HEK293 (cell line): Measurements from ENCODE around the gene KDM2B.
A peak's percentile ranks its signal among the peaks of the same experiment; 100 is the strongest.

Experiments
- GLI4 ChIP-seq: fragments of 450-650 bp; formaldehyde crosslinking; IDR thresholded peaks from 2 replicates; pipeline ENCODE4 v1.5.1; 2016; ENCODE audit warnings: missing biosample characterization, missing genetic modification characterization
- HOXA7 ChIP-seq: sonication (generic); formaldehyde crosslinking; IDR thresholded peaks from 2 replicates; pipeline ENCODE4 v1.8.1; 2022; ENCODE audit warnings: missing genetic modification reagents, borderline replicate concordance
- KLF16 ChIP-seq: fragments of 450-650 bp; formaldehyde crosslinking; IDR thresholded peaks from 2 replicates; pipeline ENCODE4 v1.5.1; 2017; ENCODE audit warnings: missing biosample characterization, missing genetic modification characterization
- MEIS1 ChIP-seq: sonication (generic); formaldehyde crosslinking; IDR thresholded peaks from 2 replicates; pipeline ENCODE4 v1.8.1; 2022; ENCODE audit warnings: missing genetic modification reagents, mild to moderate bottlenecking, borderline replicate concordance
- SALL2 ChIP-seq: fragments of 450-650 bp; formaldehyde crosslinking; IDR thresholded peaks from 2 replicates; pipeline ENCODE4 v1.5.0; 2017; ENCODE audit warnings: missing biosample characterization, mild to moderate bottlenecking, missing genetic modification characterization, borderline replicate concordance
- ZNF157 ChIP-seq: fragments of 450-650 bp; formaldehyde crosslinking; IDR thresholded peaks from 2 replicates; pipeline ENCODE4 v1.5.1; 2016; ENCODE audit warnings: missing biosample characterization, missing genetic modification characterization
- ZNF24 ChIP-seq: fragments of 450-650 bp; formaldehyde crosslinking; IDR thresholded peaks from 2 replicates; pipeline ENCODE4 v1.5.1; 2016; ENCODE audit warnings: missing biosample characterization, missing genetic modification characterization
- ZNF350 ChIP-seq: fragments of 450-650 bp; formaldehyde crosslinking; IDR thresholded peaks from 2 replicates; pipeline ENCODE4 v1.5.0; 2017; ENCODE audit warnings: missing biosample characterization, mild to moderate bottlenecking, missing genetic modification characterization
- ZNF529 ChIP-seq: fragments of 450-650 bp; formaldehyde crosslinking; IDR thresholded peaks from 2 replicates; pipeline ENCODE4 v1.5.1; 2017; ENCODE audit warnings: missing genetic modification characterization, missing biosample characterization; ENCODE audit not compliant: insufficient replicate concordance
- ZNF544 ChIP-seq: fragments of 450-650 bp; formaldehyde crosslinking; IDR thresholded peaks from 2 replicates; pipeline ENCODE4 v1.5.0; 2017; ENCODE audit warnings: missing biosample characterization, missing genetic modification characterization
- ZNF585B ChIP-seq: fragments of 450-650 bp; formaldehyde crosslinking; IDR thresholded peaks from 2 replicates; pipeline ENCODE4 v1.5.1; 2016; ENCODE audit warnings: missing biosample characterization, missing genetic modification characterization
- ZNF707 ChIP-seq: fragments of 450-650 bp; formaldehyde crosslinking; IDR thresholded peaks from 2 replicates; pipeline ENCODE4 v1.5.1; 2016; ENCODE audit warnings: missing biosample characterization, missing genetic modification characterization
- ZSCAN30 ChIP-seq: fragments of 450-650 bp; IDR thresholded peaks from 2 replicates; pipeline ENCODE4 v1.5.1; 2018; ENCODE audit warnings: missing biosample characterization, mild to moderate bottlenecking, missing genetic modification characterization, moderate library complexity
- ZXDB ChIP-seq: fragments of 450-650 bp; formaldehyde crosslinking; IDR thresholded peaks from 2 replicates; pipeline ENCODE4 v1.5.1; 2016; ENCODE audit warnings: missing biosample characterization, missing genetic modification characterization
- TF ChIP-seq, protein P1 (sequence below): fragments of 450-650 bp; formaldehyde crosslinking; IDR thresholded peaks from 2 replicates; pipeline ENCODE4 v1.5.1; 2016; ENCODE audit warnings: missing biosample characterization, missing genetic modification characterization
- TF ChIP-seq, protein P2 (sequence below): fragments of 450-650 bp; formaldehyde crosslinking; IDR thresholded peaks from 2 replicates; pipeline ENCODE4 v1.5.1; 2016; ENCODE audit warnings: missing biosample characterization, missing genetic modification characterization
- TF ChIP-seq, protein P3 (sequence below): fragments of 450-650 bp; formaldehyde crosslinking; IDR thresholded peaks from 2 replicates; pipeline ENCODE4 v1.5.1; 2016; ENCODE audit warnings: missing biosample characterization, missing genetic modification characterization
- TF ChIP-seq, protein P4 (sequence below): fragments of 450-650 bp; formaldehyde crosslinking; IDR thresholded peaks from 2 replicates; pipeline ENCODE4 v1.5.1; 2016; ENCODE audit warnings: missing biosample characterization, missing genetic modification characterization, low read depth
- TF ChIP-seq, protein P5 (sequence below): fragments of 450-650 bp; formaldehyde crosslinking; IDR thresholded peaks from 2 replicates; pipeline ENCODE4 v1.5.1; 2017; ENCODE audit warnings: missing biosample characterization, missing genetic modification characterization
- TF ChIP-seq, protein P6 (sequence below): fragments of 450-650 bp; formaldehyde crosslinking; IDR thresholded peaks from 2 replicates; pipeline ENCODE4 v1.5.1; 2016; ENCODE audit warnings: missing biosample characterization, missing genetic modification characterization
- TF ChIP-seq, protein P7 (sequence below): fragments of 450-650 bp; IDR thresholded peaks from 2 replicates; pipeline ENCODE4 v1.5.1; 2018; ENCODE audit warnings: missing biosample characterization, missing genetic modification characterization

The KDM2B gene

DNA sequence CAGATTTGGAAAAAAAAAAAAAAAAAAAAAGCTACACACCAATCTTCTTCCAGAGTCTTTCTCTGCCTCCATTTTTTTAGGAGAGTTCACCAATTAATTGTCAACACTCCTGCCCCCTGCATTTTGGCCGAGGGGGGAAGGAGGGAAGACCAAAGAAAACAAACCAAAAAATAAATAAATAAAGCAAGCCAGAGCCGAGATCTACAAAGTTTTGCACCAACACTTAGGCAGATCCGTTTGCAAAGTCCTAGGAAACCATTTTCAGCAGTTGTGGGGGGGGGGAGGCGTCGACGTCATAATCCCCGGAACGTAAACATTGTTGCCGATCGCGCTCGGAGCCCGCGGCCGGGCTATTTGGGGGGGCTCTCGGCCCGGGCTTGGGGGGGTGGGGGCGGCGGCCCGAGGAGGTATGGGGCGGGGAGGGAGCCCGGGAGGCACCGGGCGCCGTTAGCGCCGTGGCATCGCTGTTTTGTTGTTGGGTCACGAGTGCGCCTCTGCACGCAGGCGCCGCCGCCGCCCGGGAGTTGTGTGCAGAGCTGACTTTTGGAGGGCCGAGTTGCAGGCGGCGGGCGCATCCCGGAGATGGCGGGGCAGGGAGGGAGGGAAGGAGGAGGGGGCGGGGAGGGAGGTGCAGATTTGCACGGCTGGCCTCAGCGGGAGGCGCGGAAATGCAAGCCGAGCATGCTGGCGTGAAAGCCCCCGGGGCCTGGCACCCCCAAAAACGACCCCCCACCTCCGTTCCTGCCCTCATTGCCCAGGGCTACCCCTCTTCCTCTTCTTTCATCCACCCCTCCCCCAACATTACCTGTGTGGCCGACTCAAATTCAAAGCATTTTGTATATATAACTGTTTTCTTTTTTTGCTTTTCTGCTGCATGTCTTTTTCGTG is 598 bp downstream of the KDM2B start (continued):
- TF ChIP-seq, protein P1, sequence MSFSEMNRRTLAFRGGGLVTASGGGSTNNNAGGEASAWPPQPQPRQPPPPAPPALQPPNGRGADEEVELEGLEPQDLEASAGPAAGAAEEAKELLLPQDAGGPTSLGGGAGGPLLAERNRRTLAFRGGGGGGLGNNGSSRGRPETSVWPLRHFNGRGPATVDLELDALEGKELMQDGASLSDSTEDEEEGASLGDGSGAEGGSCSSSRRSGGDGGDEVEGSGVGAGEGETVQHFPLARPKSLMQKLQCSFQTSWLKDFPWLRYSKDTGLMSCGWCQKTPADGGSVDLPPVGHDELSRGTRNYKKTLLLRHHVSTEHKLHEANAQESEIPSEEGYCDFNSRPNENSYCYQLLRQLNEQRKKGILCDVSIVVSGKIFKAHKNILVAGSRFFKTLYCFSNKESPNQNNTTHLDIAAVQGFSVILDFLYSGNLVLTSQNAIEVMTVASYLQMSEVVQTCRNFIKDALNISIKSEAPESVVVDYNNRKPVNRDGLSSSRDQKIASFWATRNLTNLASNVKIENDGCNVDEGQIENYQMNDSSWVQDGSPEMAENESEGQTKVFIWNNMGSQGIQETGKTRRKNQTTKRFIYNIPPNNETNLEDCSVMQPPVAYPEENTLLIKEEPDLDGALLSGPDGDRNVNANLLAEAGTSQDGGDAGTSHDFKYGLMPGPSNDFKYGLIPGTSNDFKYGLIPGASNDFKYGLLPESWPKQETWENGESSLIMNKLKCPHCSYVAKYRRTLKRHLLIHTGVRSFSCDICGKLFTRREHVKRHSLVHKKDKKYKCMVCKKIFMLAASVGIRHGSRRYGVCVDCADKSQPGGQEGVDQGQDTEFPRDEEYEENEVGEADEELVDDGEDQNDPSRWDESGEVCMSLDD (tag by site-specific recombination): peak; percentile 95
- TF ChIP-seq HOXA7 (no peak), MEIS1 (CRISPR knock-in tag) (no peak), ZNF585B (tag by site-specific recombination) (no peak), GLI4 (tag by site-specific recombination) (no peak), ZNF157 (tag by site-specific recombination) (no peak), ZNF707 (tag by site-specific recombination) (no peak), ZNF350 (no peak), SALL2 (tag by site-specific recombination) (no peak), KLF16 (no peak), ZNF24 (tag by site-specific recombination) (no peak), ZNF544 (tag by site-specific recombination) (no peak), ZNF529 (tag by site-specific recombination) (no peak), ZSCAN30 (tag by site-specific recombination) (no peak), ZXDB (tag by site-specific recombination) (peak; percentile 8)
- TF ChIP-seq, protein P2, sequence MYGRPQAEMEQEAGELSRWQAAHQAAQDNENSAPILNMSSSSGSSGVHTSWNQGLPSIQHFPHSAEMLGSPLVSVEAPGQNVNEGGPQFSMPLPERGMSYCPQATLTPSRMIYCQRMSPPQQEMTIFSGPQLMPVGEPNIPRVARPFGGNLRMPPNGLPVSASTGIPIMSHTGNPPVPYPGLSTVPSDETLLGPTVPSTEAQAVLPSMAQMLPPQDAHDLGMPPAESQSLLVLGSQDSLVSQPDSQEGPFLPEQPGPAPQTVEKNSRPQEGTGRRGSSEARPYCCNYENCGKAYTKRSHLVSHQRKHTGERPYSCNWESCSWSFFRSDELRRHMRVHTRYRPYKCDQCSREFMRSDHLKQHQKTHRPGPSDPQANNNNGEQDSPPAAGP (tag by site-specific recombination): 0 out of 2 replicates have a peak, but pooled peaks have one; percentile 20
- TF ChIP-seq, protein P3, sequence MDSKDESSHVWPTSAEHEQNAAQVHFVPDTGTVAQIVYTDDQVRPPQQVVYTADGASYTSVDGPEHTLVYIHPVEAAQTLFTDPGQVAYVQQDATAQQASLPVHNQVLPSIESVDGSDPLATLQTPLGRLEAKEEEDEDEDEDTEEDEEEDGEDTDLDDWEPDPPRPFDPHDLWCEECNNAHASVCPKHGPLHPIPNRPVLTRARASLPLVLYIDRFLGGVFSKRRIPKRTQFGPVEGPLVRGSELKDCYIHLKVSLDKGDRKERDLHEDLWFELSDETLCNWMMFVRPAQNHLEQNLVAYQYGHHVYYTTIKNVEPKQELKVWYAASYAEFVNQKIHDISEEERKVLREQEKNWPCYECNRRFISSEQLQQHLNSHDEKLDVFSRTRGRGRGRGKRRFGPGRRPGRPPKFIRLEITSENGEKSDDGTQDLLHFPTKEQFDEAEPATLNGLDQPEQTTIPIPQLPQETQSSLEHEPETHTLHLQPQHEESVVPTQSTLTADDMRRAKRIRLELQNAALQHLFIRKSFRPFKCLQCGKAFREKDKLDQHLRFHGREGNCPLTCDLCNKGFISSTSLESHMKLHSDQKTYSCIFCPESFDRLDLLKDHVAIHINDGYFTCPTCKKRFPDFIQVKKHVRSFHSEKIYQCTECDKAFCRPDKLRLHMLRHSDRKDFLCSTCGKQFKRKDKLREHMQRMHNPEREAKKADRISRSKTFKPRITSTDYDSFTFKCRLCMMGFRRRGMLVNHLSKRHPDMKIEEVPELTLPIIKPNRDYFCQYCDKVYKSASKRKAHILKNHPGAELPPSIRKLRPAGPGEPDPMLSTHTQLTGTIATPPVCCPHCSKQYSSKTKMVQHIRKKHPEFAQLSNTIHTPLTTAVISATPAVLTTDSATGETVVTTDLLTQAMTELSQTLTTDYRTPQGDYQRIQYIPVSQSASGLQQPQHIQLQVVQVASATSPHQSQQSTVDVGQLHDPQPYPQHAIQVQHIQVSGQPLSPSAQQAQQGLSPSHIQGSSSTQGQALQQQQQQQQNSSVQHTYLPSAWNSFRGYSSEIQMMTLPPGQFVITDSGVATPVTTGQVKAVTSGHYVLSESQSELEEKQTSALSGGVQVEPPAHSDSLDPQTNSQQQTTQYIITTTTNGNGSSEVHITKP (tag by site-specific recombination): peak; percentile 64
- TF ChIP-seq, protein P4, sequence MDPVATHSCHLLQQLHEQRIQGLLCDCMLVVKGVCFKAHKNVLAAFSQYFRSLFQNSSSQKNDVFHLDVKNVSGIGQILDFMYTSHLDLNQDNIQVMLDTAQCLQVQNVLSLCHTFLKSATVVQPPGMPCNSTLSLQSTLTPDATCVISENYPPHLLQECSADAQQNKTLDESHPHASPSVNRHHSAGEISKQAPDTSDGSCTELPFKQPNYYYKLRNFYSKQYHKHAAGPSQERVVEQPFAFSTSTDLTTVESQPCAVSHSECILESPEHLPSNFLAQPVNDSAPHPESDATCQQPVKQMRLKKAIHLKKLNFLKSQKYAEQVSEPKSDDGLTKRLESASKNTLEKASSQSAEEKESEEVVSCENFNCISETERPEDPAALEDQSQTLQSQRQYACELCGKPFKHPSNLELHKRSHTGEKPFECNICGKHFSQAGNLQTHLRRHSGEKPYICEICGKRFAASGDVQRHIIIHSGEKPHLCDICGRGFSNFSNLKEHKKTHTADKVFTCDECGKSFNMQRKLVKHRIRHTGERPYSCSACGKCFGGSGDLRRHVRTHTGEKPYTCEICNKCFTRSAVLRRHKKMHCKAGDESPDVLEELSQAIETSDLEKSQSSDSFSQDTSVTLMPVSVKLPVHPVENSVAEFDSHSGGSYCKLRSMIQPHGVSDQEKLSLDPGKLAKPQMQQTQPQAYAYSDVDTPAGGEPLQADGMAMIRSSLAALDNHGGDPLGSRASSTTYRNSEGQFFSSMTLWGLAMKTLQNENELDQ (tag by site-specific recombination): no peak
- TF ChIP-seq, protein P5, sequence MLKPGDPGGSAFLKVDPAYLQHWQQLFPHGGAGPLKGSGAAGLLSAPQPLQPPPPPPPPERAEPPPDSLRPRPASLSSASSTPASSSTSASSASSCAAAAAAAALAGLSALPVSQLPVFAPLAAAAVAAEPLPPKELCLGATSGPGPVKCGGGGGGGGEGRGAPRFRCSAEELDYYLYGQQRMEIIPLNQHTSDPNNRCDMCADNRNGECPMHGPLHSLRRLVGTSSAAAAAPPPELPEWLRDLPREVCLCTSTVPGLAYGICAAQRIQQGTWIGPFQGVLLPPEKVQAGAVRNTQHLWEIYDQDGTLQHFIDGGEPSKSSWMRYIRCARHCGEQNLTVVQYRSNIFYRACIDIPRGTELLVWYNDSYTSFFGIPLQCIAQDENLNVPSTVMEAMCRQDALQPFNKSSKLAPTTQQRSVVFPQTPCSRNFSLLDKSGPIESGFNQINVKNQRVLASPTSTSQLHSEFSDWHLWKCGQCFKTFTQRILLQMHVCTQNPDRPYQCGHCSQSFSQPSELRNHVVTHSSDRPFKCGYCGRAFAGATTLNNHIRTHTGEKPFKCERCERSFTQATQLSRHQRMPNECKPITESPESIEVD (tag by site-specific recombination): no peak
- TF ChIP-seq, protein P6, sequence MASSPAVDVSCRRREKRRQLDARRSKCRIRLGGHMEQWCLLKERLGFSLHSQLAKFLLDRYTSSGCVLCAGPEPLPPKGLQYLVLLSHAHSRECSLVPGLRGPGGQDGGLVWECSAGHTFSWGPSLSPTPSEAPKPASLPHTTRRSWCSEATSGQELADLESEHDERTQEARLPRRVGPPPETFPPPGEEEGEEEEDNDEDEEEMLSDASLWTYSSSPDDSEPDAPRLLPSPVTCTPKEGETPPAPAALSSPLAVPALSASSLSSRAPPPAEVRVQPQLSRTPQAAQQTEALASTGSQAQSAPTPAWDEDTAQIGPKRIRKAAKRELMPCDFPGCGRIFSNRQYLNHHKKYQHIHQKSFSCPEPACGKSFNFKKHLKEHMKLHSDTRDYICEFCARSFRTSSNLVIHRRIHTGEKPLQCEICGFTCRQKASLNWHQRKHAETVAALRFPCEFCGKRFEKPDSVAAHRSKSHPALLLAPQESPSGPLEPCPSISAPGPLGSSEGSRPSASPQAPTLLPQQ (tag by site-specific recombination): no peak
- TF ChIP-seq, protein P7, sequence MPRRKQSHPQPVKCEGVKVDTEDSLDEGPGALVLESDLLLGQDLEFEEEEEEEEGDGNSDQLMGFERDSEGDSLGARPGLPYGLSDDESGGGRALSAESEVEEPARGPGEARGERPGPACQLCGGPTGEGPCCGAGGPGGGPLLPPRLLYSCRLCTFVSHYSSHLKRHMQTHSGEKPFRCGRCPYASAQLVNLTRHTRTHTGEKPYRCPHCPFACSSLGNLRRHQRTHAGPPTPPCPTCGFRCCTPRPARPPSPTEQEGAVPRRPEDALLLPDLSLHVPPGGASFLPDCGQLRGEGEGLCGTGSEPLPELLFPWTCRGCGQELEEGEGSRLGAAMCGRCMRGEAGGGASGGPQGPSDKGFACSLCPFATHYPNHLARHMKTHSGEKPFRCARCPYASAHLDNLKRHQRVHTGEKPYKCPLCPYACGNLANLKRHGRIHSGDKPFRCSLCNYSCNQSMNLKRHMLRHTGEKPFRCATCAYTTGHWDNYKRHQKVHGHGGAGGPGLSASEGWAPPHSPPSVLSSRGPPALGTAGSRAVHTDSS: 0 out of 2 replicates have a peak, but pooled peaks have one; percentile 31
